ENCODE data around the gene SLC37A1.

SLC37A1 gene

DNA sequence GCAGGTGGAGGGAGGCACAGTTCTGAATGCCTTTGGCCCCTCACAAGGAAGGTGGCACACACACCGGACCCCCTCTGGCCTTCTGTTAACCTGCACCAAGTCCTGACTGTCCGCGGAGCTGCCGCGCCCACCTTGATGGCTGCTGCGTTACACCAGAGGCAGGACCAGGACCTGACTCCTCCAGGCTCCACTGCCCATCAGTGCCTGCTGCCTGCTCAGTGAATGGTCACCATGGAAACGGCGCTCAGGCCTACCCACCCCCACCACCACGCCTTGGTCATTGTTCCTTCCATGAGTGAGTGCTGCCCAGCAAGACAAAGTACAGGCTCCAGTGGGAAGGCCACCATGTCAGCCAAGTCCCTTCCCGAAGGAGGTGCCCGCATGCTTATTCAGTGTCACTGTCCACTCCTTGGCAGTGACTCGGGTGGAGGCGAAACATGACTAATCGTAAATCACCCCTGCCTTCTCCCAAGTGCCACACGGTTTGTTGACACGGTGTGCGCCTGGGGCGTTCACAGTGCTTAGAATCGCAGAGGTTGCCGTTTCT is 57.3 kb downstream of the SLC37A1 start:
- no peaks in the 10 kb centered on the region for H3F3A ChIP-seq (ENCODE audit: insufficient read depth)
- TF ChIP-seq EZH2phosphoT487 (conservative IDR thresholded peaks at IDR 0.05; ENCODE audit: low read length): no peak
- TF ChIP-seq, protein P1, sequence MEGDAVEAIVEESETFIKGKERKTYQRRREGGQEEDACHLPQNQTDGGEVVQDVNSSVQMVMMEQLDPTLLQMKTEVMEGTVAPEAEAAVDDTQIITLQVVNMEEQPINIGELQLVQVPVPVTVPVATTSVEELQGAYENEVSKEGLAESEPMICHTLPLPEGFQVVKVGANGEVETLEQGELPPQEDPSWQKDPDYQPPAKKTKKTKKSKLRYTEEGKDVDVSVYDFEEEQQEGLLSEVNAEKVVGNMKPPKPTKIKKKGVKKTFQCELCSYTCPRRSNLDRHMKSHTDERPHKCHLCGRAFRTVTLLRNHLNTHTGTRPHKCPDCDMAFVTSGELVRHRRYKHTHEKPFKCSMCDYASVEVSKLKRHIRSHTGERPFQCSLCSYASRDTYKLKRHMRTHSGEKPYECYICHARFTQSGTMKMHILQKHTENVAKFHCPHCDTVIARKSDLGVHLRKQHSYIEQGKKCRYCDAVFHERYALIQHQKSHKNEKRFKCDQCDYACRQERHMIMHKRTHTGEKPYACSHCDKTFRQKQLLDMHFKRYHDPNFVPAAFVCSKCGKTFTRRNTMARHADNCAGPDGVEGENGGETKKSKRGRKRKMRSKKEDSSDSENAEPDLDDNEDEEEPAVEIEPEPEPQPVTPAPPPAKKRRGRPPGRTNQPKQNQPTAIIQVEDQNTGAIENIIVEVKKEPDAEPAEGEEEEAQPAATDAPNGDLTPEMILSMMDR (IDR thresholded peaks at IDR 0.05; ENCODE audit: insufficient read depth, low read length, poor library complexity, severe bottlenecking): no peak
- H2AFZ ChIP-seq (ENCODE audit: low read depth, low read length, severe bottlenecking): no peak overlapping the region
- H3K4me2 ChIP-seq (ENCODE audit: low read depth, low read length, poor library complexity, severe bottlenecking): no peak overlapping the region
- H3K36me3 ChIP-seq (ENCODE audit: low read length): peaks cover 15% of the 10 kb centered on the region
- H3K9me3 ChIP-seq (ENCODE audit: insufficient read depth, low read length): peaks cover 2% of the 10 kb centered on the region
- no peaks in the 10 kb centered on the region for H3K27me3 ChIP-seq (ENCODE audit: low read length)
- no peak overlapping the region for H3K9ac ChIP-seq (ENCODE audit: low read length)
- H3K27ac ChIP-seq (ENCODE audit: low read depth, low read length): no peak overlapping the region
- no peaks in the 10 kb centered on the region for H3K79me2 ChIP-seq (ENCODE audit: insufficient read depth, low read length)
- no peaks in the 10 kb centered on the region for H4K20me1 ChIP-seq (ENCODE audit: low read depth, low read length)
- H3K4me3 ChIP-seq (ENCODE audit: insufficient read depth, low read length, poor library complexity, severe bottlenecking): no peak overlapping the region
- H3K9me2 ChIP-seq (replicated peaks; ENCODE audit: insufficient read depth, low read length): no peaks in the 10 kb centered on the region

DNA sequence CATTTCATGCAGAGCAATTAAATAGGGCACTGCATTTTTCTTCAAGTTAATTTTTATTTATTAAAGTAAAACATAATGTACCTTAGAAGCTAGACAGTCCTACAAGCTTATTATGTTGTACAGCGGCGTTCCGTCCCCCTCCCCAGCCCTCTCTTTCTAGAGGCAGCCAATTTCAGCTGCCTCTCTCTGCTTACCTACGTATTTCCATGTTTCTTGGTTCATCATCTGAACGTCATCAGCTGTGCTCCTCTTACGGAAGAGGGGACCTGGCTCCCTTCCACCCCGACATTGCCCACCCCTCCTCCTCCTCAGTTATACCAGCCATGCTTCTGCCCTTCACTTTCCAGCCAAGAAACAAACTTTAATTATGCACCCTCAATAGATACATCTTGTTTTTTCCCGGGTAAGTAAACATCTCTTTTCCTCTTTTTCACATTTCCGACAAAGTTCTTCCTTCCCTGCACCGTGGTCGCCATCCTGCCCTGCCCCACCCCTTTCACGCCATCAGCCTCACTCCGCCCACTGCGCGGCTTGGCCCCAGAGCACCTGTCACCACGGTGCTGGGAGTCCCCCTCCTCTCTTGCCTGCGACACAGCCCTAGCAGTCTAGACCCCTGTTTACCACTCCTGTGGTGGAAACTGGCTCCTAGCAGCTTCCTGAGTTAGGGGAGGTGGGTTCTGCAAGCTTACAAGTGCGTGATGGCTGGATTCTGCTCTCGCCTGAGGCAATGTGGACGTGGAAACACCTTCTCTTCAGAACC is 57.9 kb downstream of the SLC37A1 start:
- H3K36me3 ChIP-seq (ENCODE audit: low read length): peaks cover 21% of the 10 kb centered on the region
- no peak overlapping the region for H3K9ac ChIP-seq (ENCODE audit: low read length)
- H3K27me3 ChIP-seq (ENCODE audit: low read length): no peaks in the 10 kb centered on the region
- H3F3A ChIP-seq (ENCODE audit: insufficient read depth): no peaks in the 10 kb centered on the region
- peaks cover 8% of the 10 kb centered on the region for H3K9me3 ChIP-seq (ENCODE audit: insufficient read depth, low read length)
- H3K4me2 ChIP-seq (ENCODE audit: low read depth, low read length, poor library complexity, severe bottlenecking): no peak overlapping the region
- no peak overlapping the region for H3K27ac ChIP-seq (ENCODE audit: low read depth, low read length)
- H4K20me1 ChIP-seq (ENCODE audit: low read depth, low read length): no peaks in the 10 kb centered on the region
- H3K4me3 ChIP-seq (ENCODE audit: insufficient read depth, low read length, poor library complexity, severe bottlenecking): no peak overlapping the region
- TF ChIP-seq EZH2phosphoT487 (conservative IDR thresholded peaks at IDR 0.05; ENCODE audit: low read length): no peak
- TF ChIP-seq, protein P1 (IDR thresholded peaks at IDR 0.05; ENCODE audit: insufficient read depth, low read length, poor library complexity, severe bottlenecking): no peak
- no peak overlapping the region for H2AFZ ChIP-seq (ENCODE audit: low read depth, low read length, severe bottlenecking)
- no peaks in the 10 kb centered on the region for H3K9me2 ChIP-seq (replicated peaks; ENCODE audit: insufficient read depth, low read length)
- H3K79me2 ChIP-seq (ENCODE audit: insufficient read depth, low read length): no peaks in the 10 kb centered on the region

DNA sequence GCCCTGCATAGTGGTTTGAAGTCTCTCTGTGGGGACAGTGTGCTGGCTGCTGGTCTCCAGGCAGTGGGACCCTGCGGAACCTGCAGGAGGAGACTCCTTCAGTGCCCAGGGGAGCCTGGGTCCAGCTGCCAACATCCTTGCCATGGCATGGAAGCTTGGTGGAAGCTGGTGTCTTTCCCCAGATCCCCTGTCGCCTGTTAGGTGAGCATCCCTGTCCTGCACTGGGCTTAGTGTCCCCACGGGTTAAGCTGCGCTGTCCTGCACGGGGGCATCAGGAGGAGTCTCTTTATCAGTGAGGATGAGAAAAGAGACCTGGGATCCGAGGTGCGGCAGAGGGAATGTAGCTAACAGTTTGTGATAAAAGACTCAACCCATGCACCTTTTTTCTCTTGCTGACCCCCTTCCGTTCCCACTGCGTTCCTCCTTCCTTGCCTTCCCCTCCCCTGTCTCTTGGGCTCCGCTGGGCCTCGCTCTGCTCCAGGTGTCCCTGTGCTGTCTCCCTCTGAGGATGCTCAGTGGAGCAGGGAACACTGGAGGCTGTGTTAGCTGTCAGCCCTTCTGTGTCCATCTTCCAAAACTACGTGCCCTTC is 59.3 kb downstream of the SLC37A1 start:
- no peaks in the 10 kb centered on the region for H3K9me2 ChIP-seq (replicated peaks; ENCODE audit: insufficient read depth, low read length)
- H3K36me3 ChIP-seq (ENCODE audit: low read length): peaks cover 28% of the 10 kb centered on the region
- H3K4me2 ChIP-seq (ENCODE audit: low read depth, low read length, poor library complexity, severe bottlenecking): no peak overlapping the region
- no peak overlapping the region for H3K9ac ChIP-seq (ENCODE audit: low read length)
- H3F3A ChIP-seq (ENCODE audit: insufficient read depth): no peaks in the 10 kb centered on the region
- no peak overlapping the region for H3K27ac ChIP-seq (ENCODE audit: low read depth, low read length)
- H3K79me2 ChIP-seq (ENCODE audit: insufficient read depth, low read length): no peaks in the 10 kb centered on the region
- H3K27me3 ChIP-seq (ENCODE audit: low read length): no peaks in the 10 kb centered on the region
- no peaks in the 10 kb centered on the region for H4K20me1 ChIP-seq (ENCODE audit: low read depth, low read length)
- no peak overlapping the region for H2AFZ ChIP-seq (ENCODE audit: low read depth, low read length, severe bottlenecking)
- no peak overlapping the region for H3K4me3 ChIP-seq (ENCODE audit: insufficient read depth, low read length, poor library complexity, severe bottlenecking)
- TF ChIP-seq, protein P1 (IDR thresholded peaks at IDR 0.05; ENCODE audit: insufficient read depth, low read length, poor library complexity, severe bottlenecking): no peak
- TF ChIP-seq EZH2phosphoT487 (conservative IDR thresholded peaks at IDR 0.05; ENCODE audit: low read length): no peak
- H3K9me3 ChIP-seq (ENCODE audit: insufficient read depth, low read length): peaks cover 12% of the 10 kb centered on the region
